NCI-H2196 treated with DMSO at 0.1 percent for 48 hours (cell line): Measurements from ENCODE around the gene RHOV.
A peak's percentile ranks its signal among the peaks of the same experiment; 100 is the strongest.

ENCODE experiments used
- DNase-seq: peaks from one replicate; lab custom pipeline; 2025; ENCODE audit not compliant: unreplicated experiment; lab: John Stamatoyannopoulos, UW

The RHOV gene

GRCh38 chr15:40873694-40874561, at the start of gene RHOV:
Gene RHOV, minus strand, starts transcription at chr15:40874234. Its CDS starts 95 bp downstream, at chr15:40874139.
- DNase-seq, result peak; percentile 22

DNA sequence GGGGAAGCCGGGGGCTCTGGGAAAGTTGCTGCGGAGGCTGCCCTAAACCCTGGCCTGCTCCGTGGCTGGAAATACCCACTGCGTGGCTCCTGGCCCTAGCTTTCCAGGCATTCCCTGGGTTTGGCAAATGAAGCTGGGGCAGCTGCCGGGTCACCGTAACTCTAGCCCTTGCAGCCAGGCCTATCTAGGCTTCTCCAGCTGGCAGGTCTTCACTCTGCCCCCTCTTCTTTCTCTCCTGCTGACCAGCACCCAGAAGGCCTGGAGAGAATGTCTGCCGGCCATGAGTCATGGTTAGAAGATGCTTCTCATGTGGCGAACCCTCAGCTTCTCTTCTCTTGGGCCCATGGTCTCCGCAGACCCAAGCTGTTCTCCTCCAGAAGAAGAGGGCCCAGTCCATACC, 49.5 kb upstream of the RHOV start:
- DNase-seq, result no peak

- DNase-seq, result no peak
Measured at GRCh38 chr15:40922608-40923005, 48.6 kb upstream of the RHOV start.

GRCh38 chr15:40921949-40922607, 48.0 kb upstream of the RHOV start:
- no peak for DNase-seq

- DNase-seq, result no peak
Measured at GRCh38 chr15:40918799-40919392, 44.9 kb upstream of the RHOV start.

- no peak for DNase-seq
Measured at GRCh38 chr15:40918146-40918798, 44.2 kb upstream of the RHOV start.

DNA sequence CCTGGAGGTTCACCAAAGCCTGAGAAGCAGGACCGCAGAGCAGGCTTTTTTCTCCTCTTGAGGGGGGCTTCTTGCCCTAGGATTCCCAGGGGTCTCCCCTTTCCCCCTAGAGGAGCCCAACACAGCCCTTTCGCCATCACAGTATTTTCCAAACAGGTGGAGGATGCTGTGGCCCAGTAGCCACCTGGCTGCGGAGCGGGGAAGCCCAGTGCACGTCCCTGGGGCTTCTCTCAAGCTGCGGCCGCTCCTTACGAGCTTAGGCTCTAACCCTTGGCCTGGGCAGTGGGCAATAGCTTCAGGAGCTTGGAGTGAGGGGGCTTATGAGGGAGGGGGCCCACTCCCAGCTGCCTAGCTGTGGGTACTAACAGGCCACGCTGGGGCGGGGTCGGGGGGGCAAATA, 43.6 kb upstream of the RHOV start:
- DNase-seq, result no peak

GRCh38 chr15:40915679-40916078, 41.6 kb upstream of the RHOV start:
- no peak for DNase-seq

GRCh38 chr15:40915116-40915661, 41.2 kb upstream of the RHOV start:
- DNase-seq, result no peak

DNA sequence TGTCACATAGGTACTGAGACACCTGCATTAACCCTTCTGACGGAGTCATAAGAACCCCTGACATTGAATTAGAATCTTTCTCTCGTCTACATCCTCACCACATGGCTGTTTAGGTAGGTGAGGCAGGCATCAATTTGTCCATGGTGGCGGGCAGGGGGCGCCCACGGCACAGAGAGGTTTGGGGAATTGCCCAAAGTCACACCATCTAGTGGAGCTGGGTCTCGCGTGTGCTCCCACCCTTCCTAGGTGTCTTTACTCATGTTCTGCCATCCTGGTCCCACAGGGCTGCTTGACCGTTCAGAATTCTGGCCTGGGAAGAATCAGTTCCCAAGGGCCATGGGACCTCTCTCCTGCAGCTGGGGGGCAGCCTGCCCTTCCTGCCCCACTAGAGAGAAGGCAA, 40.5 kb upstream of the RHOV start:
- no peak for DNase-seq

- DNase-seq, result no peak
Measured at GRCh38 chr15:40914013-40914412, 40.0 kb upstream of the RHOV start.

DNA sequence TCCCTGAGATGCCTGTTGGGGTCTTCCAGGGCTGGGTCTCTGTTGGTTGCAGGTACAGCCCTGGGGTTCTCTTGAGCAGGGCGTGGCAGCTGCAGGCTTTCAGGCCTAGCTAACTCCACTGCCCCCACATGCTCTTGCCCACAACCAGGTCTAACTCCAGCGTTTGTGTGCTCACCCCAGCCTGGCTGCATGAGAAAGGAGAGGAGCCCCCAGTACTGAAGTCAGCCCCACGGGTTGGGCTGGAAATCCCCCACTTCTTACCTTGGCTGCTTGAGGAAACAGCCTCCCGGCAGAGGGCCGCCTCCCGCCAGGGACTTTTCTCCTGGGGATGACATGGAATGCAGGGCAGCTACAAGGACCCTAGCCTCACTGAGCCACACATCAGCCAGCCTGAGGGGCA, 38.4 kb upstream of the RHOV start:
- no peak for DNase-seq

- no peak for DNase-seq
Measured at GRCh38 chr15:40911693-40912092, 37.7 kb upstream of the RHOV start.

- DNase-seq, result no peak
Measured at GRCh38 chr15:40911141-40911540, 37.1 kb upstream of the RHOV start.

DNA sequence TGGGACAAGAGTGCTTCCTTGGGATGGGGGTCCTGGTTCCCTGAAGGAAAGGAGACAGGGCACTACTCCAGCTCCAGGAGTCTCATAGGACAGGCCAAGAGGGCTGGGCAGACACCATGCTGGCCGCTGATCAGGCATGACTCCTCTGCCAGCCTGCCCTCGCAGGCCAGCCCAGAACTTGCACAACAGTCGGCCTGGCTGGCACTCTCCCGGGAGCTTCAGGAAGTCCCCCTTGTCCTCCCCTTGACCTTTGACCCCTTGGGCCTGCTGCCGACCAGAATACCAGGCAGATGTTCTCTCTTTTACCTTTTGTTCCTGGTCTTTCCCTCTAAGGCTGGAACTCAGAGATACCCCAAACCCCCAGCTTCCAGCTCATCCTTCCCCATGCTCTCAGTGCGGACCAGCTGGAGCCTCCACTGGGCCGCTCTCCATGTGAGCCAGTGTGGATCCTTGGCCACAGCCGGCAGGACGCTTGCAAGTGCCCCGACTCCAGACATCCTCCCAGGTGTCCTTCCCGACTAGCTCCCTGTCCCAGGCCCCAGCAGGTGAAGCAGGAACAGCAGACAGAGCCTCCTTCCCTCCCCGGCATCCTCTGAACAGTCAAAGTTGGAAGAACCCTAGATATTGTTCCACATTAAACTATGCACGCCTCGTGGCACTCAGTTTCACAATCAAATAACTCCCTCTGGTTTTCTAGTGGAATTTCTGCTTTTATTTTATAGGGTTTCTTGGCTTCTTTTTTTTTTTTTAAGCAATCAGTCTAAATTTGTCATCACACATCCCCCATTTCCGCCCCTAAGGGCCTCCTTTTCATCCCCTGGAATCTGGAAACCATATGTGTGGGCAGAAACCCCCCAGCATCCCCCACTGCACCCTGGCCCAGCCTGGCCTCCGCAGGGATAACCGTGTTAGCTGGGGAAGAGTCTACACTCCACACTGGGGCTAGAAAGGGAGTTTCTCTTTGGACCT, 35.9 kb upstream of the RHOV start:
- DNase-seq, result no peak

DNA sequence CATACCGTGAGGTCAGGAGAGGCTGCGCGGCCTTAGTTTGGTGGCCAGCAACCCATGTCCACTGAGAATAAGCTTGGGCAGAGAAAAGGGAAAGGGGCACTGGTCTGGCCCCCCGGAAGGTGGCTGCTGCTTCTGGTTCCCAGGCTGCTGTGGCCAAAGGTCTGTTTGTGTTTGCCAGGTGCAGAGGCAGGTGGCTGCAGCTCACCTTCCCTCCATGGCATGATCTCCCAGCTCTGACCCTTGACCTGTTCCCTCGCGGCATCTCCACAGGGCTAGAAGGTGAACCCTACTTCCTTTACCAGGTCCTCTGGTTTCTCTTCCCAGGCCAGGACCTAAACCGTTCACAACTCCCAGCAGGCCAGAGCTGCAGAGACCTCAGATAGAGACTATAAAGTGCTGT, 34.1 kb upstream of the RHOV start:
- DNase-seq, result no peak

- peak; percentile 71 for DNase-seq
Measured at GRCh38 chr15:40906991-40907802, 33.2 kb upstream of the RHOV start.

DNA sequence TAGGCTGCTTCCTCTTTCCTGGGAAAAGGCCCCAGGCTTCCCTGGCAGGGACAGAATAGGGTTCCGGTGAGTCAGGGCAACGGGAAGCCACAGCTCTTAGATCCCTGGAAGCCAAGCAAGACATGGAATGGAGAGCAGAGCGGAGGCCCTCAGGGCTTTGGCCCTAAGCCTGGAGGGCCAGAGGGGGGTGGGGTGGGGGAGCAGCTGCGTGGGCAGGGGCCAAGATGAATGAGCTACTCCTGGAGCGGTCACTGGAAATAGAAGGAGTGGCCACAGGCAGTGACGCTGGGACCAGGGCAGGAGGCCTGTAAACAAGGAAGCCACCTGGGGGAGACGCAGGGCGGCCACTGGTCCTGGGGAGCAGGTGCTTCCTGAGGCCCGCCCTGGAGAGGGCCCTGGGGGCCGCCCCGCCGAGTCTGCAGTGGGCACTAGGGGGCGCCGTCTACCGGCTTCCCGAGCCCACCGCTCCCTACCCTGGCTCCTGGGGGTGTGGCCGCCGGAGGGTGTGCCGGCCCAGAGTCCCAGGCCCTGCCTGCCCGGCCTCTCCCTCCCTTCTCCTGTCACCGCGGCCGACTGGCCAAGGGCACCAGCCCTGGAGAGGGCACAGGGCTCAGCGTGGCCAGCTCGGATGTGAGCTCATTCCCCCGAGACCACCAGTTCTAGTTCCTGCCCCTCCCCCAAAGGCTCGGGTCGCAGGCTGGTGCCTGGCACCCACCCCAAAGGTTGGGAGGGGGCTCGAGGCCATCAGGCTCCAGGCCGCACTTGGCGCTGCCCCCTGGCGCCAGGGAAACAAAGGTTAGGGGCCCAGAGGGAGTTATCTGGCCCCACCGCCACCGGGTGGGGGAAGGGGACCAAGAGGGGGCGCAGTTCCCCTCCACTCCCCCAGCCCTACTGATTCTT, 32.3 kb upstream of the RHOV start:
- peak; percentile 85 for DNase-seq
